ENCODE measurements around the gene SCYL2. TPM values are rescaled to one million over a fixed set of nuclear protein-coding genes. Genes with fewer than 3 reads are reported as not detected.

SCYL2 gene
- total and polyA plus RNA-seq, 2 of the 13 experiments (the other 11 are each of a cell fraction or from before 2014, with no cell fraction given) = 11.4 to 28.8 TPM

- TF ChIP-seq MXD3 (CRISPR knock-in tag; IDR thresholded peaks at IDR 0.05) (peak; percentile 52; the same call in 1 of the 2 replicates), AGO1 (IDR thresholded peaks at IDR 0.05; ENCODE audit: low read depth, low read length, poor library complexity, severe bottlenecking) (no peak), ZNF740 (CRISPR knock-in tag; IDR thresholded peaks at IDR 0.05) (no peak), ZNF121 (CRISPR knock-in tag; IDR thresholded peaks at IDR 0.05) (no peak), TMF1 (CRISPR knock-in tag; IDR thresholded peaks at IDR 0.05; ENCODE audit: low read depth) (peak; percentile 59; the same call in 1 of the 2 replicates), NFKBIZ (CRISPR knock-in tag; IDR thresholded peaks at IDR 0.05) (no peak), ZMYM4 (CRISPR knock-in tag; IDR thresholded peaks at IDR 0.05) (peak; percentile 82; the same call in 1 of the 2 replicates), PCBP1 (IDR thresholded peaks at IDR 0.05; ENCODE audit: borderline replicate concordance, low read depth, low read length) (0 out of 2 replicates have a peak, but pooled peaks have one; percentile 88), ZNF746 (CRISPR knock-in tag; IDR thresholded peaks at IDR 0.05) (no peak), GMEB1 (CRISPR knock-in tag; IDR thresholded peaks at IDR 0.05; ENCODE audit: borderline replicate concordance) (peak; percentile 37; the same call in 1 of the 2 replicates), ZMYM3 (CRISPR knock-in tag; IDR thresholded peaks at IDR 0.05) (no peak), IRX3 (CRISPR knock-in tag; IDR thresholded peaks at IDR 0.05; ENCODE audit: borderline replicate concordance, low read depth) (0 out of 2 replicates have a peak, but pooled peaks have one; percentile 31), ATF4 (CRISPR knock-in tag; IDR thresholded peaks at IDR 0.05) (peak in 1 of 2 experiments; percentile 53; a peak in 1 of 4 replicates), ZNF207 (IDR thresholded peaks at IDR 0.05; ENCODE audit: borderline replicate concordance) (no peak), TGIF2 (CRISPR knock-in tag; IDR thresholded peaks at IDR 0.05) (peak; percentile 10; the same call in 1 of the 2 replicates), ZBTB1 (CRISPR knock-in tag; IDR thresholded peaks at IDR 0.05; ENCODE audit: borderline replicate concordance) (no peak), PBX2 (CRISPR knock-in tag; IDR thresholded peaks at IDR 0.05) (peak; percentile 62), ZNF468 (CRISPR knock-in tag; IDR thresholded peaks at IDR 0.05) (no peak), ZNF264 (CRISPR knock-in tag; IDR thresholded peaks at IDR 0.05) (no peak), ZSCAN31 (CRISPR knock-in tag; IDR thresholded peaks at IDR 0.05; ENCODE audit: low read depth) (peak; percentile 69; the same call in 1 of the 2 replicates), PHB2 (IDR thresholded peaks at IDR 0.05; ENCODE audit: partially characterized antibody) (no peak), KMT2A (CRISPR knock-in tag; IDR thresholded peaks at IDR 0.05) (peak; percentile 19; the same call in 1 of the 2 replicates), KLF11 (CRISPR knock-in tag; IDR thresholded peaks at IDR 0.05) (no peak), ZNF451 (CRISPR knock-in tag; IDR thresholded peaks at IDR 0.05) (peak; percentile 23; the same call in 1 of the 2 replicates), TEAD3 (CRISPR knock-in tag; optimal IDR thresholded peaks at IDR 0.05; ENCODE audit: borderline replicate concordance) (no peak)
Observed at GRCh38 chr12:100266835-100267602, at the start of gene SCYL2, which contains the start of gene DEPDC4 (continued).

All from HepG2 (cell line).